Stimulated activated CD8-positive, alpha-beta memory T cell treated with anti-CD3 and anti-CD28 coated beads, Interleukin-15, amount 100 ng/mL, for 48 hours (primary cell): ENCODE results near the gene ODAD2.
"Not testable (repeated sequence)": the region's sequence is repeated elsewhere in the genome, so short reads cannot be mapped to it uniquely, and the experiment has no call there.

Experiments used
- DNase-seq, 2 donors: peaks; one replicate each; pipeline ENCODE4 v3.0.0-alpha.2; 2020; ENCODE audit warnings: low read depth in 2 of 2

Gene ODAD2

DNA sequence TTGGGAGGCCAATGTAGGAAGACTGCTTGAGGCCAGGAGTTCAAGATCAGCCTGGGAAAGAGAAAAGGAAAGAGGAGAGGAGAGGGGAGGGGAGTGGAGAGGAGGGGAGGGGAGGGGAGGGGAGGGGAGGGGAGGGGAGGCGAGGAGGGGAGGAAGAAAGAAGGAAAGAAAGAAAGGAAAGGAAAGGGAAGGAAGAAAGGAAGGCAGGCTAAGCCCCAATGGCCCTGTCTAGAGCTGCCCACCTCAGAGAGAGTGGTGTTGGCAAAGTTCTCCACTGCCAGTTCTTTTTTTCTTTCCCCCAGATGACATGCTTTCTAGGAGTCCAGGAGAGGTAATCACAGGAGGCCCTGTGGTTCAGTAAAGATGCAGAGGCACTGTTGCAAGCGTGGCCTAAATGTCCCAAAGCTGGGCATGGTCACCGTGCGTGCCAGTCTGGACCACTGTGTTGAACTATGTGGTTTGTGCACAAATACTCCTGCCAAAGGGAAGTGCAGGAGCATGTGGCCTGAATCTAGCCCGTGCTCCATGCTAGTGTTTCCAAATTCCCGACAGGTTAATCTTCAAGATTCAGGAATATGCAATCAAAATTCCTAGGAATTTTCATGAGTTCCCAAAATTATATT, 39.7 kb downstream of the ODAD2 start:
- DNase-seq: no peak

DNA sequence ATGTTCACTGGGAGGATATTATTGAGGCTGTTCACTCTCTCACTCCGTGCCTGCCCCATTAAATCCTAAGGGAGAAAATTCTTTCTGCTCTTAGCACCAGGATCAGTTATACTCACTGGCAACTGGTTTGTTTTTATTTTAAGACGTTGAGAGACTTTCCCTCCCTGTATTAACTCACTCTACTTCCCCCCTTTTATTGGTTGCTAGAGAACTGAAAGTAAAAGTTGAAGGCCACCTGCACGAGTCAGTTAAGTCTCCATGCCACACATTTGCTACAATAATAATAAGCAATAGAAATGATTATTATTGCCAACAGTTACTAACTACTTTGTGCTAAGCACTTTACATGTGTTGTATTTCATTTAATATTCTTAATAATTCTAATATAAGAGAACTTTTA, 40.5 kb downstream of the ODAD2 start:
- DNase-seq: not testable (repeated sequence)

DNA sequence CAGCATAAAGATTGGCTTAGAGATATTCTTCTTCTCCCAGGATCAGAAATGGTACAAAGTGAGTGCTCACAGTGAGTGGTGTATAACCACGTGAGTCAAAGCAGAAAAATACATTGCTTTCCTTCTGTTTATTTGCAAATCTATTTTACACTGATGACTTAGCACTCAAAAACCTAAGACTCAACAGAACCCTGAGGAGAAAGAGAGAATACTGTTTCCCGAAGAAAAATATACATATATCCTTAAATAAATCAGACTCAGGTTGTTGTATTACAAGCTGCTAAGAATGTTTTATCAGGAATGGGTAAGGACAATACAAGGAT, 48.7 kb downstream of the ODAD2 start:
- DNase-seq: no peak

DNA sequence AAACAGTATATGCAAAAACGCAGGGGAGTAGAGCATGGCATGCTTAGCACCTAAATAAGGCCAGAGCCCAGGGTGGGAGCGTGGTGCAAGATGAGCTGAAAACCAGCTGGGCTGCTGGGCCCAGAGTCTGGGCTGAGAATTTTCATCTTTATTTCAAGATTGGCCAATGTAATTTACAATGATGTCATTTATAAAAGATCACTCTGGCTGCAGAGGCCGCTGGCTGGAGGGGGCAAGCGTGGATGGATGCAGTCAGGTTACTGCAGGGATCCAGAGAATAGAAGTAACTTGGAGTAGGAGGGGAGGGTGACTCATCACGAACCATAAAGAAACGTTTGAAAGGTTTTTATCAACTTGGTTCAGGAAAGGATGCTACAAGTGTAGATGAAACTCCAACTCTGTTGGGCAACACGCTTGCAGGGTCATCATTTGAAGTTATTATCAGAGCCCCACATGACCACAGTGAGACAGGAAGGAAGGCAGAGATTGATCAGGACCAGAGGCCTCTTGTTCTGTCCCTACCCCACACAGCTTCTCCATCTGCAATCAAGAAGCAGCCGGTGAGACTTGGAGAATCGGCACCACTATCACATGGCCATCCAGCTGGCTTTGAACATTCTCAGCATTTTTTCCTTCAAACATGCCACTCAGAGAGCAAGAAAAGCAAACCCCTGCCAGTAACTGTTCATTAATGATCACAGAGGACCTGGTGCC, 49.2 kb downstream of the ODAD2 start:
- DNase-seq: no peak

DNA sequence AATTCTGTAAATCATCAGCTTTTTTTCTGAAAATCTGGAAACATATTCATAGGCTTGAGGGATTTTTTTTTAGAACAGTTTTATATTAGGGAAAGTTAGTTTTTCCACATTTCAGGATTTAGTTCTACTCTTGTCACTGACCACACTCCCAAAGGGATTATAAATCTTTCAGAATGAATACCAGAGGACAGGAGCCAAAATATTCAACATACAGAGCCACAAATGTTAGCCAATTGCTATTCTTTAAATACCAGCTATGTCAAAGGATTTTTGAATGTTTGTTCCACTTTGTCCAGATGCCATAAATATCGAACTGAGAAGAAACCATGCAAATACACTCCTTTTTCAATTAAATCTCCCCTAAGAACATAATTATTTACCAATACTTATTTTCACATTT, 50.7 kb downstream of the ODAD2 start:
- DNase-seq: no peak

DNA sequence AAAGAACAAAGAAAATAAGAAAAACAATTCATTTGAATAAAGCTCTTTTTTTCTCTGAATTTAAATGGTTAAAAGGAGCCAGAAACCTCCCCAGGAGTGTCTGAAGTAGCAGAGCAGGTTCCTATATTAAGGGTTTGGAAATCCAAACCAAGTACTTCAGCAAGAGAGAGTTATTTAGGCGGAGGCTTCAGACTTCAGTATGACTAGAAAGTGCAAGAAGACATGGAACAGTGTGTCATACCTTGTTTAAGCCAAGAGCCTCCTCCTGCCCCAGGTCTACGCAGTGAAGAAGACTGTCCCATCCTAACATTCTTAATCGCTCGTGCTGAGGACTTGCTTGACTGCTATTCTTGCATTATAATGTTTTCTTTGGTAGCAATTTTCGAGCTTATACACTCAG, 51.3 kb downstream of the ODAD2 start:
- no peak for DNase-seq

GRCh38 chr10:27944005-27944404, 54.9 kb downstream of the ODAD2 start:
- DNase-seq: no peak

DNA sequence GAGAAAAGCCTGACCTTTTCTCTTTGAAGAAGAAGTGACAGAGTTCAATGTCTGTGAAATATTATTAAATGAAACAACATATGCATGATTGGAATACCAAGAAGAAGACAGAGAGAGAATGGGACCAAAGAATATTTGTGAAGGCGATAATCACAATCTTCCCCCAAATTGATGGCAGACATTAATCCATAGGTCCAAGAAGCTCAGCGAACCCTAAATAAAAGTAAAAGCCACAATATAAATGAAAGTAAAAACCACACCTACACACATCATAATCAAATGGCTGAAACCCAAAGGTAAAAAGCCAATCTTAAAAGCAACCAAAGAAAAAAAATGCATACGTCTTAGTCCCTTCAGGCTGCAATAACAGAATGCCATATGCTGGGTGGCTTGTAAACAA, 84.0 kb downstream of the ODAD2 start:
- no peak for DNase-seq

- DNase-seq: no peak
Measured at GRCh38 chr10:27912231-27912630, 86.6 kb downstream of the ODAD2 start.

- no peak for DNase-seq
Measured at GRCh38 chr10:27911539-27911938, 87.3 kb downstream of the ODAD2 start.

DNA sequence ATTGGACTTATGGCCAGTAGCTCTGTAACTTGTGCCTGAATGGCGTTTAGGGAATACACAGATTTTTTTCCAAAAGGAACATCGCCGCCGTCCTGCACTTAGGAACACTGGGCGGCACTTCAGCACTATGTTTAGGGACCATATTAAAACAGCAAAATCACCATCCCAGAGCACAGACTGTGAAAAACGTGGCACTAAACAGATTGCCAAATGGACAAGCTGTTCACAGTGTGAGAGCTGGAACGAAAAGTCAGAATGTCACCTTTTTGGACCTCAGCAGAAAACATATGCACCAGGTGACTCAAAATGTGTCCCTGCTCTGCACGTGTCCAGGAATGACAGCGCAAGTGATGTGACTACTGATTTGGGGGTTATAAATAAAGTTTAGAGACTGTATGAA, 87.9 kb downstream of the ODAD2 start:
- DNase-seq: no peak

- no peak for DNase-seq
Measured at GRCh38 chr10:27908231-27908630, 90.6 kb downstream of the ODAD2 start.

DNA sequence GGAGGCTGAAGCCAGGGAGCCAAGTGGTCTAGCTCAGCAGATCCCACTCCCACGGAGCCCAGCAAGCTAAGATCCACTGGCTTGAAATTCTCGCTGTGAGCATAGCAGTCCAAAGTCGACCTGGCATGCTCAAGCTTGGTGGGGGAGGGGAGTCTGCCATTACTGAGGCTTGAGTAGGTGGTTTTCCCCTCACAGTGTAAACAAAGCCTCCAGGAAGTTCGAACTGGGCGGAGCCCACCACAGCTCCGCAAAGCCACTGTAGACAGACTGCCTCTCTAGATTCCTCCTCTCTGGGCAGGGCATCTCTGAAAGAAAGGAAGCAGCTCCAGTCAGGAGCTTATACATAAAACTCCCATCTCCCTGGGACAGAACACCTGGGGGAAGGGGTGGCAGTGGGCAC, 99.4 kb downstream of the ODAD2 start:
- not testable (repeated sequence) for DNase-seq

GRCh38 chr10:27899058-27899457, 99.8 kb downstream of the ODAD2 start:
- DNase-seq: no peak

DNA sequence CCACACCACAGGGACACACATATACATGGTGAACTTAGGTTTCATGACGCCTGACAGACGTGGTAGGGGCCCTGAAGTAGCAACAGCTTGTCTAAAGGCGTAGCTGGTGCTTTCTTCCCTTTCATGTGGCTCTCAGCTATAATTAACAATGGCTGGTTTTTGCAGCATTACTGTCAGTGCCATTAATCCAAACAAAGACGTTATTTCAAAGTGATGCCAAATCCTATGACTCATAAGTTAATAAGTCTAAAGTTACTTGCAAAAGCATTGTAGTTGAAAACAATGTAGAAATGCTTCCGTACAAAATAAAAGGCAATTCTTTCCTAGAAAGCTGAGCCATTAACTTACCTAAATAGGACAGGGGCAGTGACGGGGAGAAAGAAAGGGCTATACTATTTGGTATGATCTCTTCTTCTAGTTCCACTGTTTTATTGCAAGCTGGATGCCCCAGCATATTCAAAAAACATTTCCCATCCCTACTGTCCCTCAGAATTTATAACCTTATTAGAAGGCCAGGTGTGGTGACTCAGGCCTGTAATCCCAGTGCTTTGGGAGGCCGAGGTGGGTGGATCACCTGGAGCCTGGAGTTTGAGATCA, 105.4 kb downstream of the ODAD2 start:
- DNase-seq: no peak

- DNase-seq: no peak
Measured at GRCh38 chr10:27890971-27891370, 107.9 kb downstream of the ODAD2 start.

DNA sequence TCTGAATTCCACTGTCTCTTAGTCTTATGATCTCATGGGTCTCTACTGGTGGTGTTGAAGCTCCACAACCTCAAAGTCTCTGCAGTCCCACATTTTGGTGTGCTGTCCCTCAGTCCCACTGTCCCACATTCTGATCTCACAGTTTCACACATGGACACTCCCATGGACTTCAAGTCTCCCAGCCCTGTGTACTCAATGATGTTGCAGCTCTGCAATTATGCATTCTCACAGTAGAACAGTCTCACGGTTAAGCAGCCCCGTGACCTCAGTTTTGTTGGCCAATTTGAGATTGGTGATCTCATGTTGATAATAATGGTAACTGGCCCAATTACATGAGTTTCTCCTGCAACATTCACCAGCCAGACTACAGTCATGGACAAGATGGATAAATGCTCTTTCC, 109.4 kb downstream of the ODAD2 start:
- no peak for DNase-seq

GRCh38 chr10:27884185-27884641, 114.7 kb downstream of the ODAD2 start:
- no peak for DNase-seq

GRCh38 chr10:27878281-27878680, 120.6 kb downstream of the ODAD2 start:
- no peak for DNase-seq

DNA sequence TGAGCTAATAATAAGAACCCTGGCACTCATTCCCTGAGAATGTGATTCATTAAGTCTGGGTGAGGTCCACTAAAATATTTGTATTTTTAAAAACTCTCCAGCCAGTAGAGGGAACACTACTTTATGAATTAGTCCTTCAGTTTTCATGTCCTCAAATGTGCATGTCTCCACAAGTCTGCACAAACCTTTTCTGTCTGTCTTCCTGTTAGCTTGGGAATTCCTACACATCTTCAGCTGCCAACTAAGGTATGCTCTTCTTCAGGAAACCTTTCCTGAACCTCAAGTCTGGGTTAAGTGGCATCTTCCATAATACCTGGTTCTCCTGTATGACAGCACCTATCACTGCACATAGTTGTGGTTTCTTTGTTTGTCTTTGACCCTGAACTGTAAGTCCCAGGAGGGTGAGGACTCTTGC, 133.7 kb downstream of the ODAD2 start:
- no peak for DNase-seq

DNA sequence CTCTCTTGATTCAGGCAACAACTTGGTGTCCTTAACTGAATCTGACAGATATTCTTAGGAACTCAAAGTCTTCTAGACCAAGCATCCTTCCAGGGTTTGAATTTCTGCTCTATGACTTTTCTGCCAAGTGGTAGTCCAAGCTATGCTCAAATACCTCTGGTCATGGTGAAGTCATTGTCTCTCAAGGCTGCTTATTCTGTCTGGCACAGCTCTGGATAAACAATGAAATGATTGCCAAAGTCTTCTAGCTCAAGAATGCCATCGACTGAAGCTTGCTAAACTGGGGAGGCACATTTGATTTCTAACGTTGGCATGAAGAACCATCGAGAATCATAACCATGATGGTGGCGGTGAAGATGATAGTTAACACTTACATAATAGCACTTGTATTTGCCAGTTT, 137.1 kb downstream of the ODAD2 start:
- no peak for DNase-seq

DNA sequence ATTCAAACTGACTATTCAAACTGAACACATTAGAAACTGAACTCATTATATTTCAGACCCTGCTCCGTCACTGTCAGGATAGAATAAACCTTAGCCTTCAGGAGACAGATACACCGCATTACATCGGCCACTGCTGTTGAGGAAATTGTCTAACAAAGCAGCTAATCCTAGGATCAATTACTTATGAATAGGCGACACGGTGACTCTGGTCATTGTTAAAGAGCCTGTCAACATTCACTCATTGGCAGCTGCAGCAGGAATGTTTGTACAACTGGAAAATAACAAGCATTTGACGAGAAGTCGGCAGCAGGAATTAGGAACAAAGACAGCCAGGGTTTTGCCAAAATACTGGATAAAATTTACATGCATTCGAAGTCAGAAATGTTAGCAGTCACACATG, 141.3 kb downstream of the ODAD2 start:
- DNase-seq: no peak

DNA sequence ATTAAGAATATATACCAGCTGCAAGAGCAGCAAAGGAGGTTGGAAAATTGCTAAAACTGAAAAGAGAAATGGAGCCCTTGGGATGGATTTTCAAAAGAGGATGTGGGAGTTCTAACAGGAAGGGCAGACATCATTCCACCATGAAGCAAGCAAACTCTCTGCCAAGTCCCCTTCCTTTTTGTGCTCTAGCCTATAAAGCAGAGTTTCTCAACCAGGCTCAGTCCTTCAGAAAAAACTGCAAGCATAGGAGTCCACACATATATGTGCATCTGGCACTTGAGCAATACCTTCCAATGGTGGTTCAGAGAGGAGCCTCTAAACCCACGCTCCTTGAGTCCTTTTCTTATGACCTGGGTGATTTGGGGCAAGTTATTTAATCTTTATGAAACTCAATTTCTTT, 154.7 kb downstream of the ODAD2 start:
- no peak for DNase-seq
